ENCODE data around the gene ESRRB.
A peak's percentile ranks its signal among the peaks of the same experiment; 100 is the strongest.

ESRRB gene

GRCh38 chr14:76391981-76392690 is 16.2 kb downstream of the ESRRB start:
- H3K4me3 ChIP-seq (ENCODE audit: low read depth, low read length), result no peak overlapping the region
- POLR2A ChIA-PET, result no interaction called here
- no peaks in the 10 kb centered on the region for H3K9me3 ChIP-seq (ENCODE audit: control insufficient read depth, insufficient read depth, low read depth, low read length)
- CTCF ChIA-PET, result interaction anchor here (0.9 to 9.1 kb wide), 3 partner anchors 39 to 340 kb away, joined by 3 to 103 read pairs (median 3); no protein-coding TSS in a partner anchor
- H3K4me1 ChIP-seq (ENCODE audit: control insufficient read depth, insufficient read depth, low read length), result no peaks in the 10 kb centered on the region
- H3K27ac ChIP-seq (ENCODE audit: extremely low read depth, low read depth, low read length), result no peak overlapping the region
- TF ChIP-seq ZBTB49 (tag by site-specific recombination; IDR thresholded peaks at IDR 0.05; ENCODE audit: low read depth) (no peak), ZNF513 (tag by site-specific recombination; IDR thresholded peaks at IDR 0.05) (no peak), ZNF157 (tag by site-specific recombination; IDR thresholded peaks at IDR 0.05) (no peak), ZNF10 (tag by site-specific recombination; IDR thresholded peaks at IDR 0.05) (no peak), ZNF677 (tag by site-specific recombination; IDR thresholded peaks at IDR 0.05) (no peak), ZNF292 (tag by site-specific recombination; IDR thresholded peaks at IDR 0.05; ENCODE audit: borderline replicate concordance, low read depth) (no peak), ZXDB (tag by site-specific recombination; IDR thresholded peaks at IDR 0.05) (no peak), ZNF354C (tag by site-specific recombination; IDR thresholded peaks at IDR 0.05; ENCODE audit: borderline replicate concordance, low read depth) (no peak), ZIC2 (tag by site-specific recombination; IDR thresholded peaks at IDR 0.05) (peak; percentile 66)
- no peaks in the 10 kb centered on the region for H3K36me3 ChIP-seq (ENCODE audit: control insufficient read depth in 2 of 2, insufficient read depth in 1 of 2, low read length in 2 of 2)

DNA sequence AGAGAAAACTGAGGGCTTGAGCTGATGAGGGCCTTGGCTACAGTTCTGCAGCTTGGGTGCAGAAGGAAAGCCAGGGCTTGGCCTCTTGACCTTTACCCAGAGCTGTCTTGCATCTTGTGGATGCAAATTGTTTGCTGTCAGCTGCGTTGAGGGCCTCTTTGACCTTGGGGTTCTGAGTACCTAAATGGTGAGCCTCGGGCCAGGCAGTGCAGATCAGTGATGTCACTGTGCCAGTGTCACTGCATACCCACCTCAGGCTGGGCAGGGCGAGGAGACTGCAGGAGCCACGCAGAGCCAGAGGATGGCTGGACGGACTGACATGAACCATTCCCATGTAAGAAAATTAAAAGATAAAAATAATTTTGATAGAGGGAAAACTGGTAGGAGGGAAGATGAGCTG is 18.6 kb downstream of the ESRRB start:
- Histone ChIP-seq H3K9me3 (ENCODE audit: control insufficient read depth, insufficient read depth, low read depth, low read length) (no peaks in the 10 kb centered on the region), H3K4me1 (ENCODE audit: control insufficient read depth, insufficient read depth, low read length) (no peaks in the 10 kb centered on the region), H3K4me3 (ENCODE audit: low read depth, low read length) (no peak overlapping the region), H3K36me3 (ENCODE audit: control insufficient read depth in 2 of 2, insufficient read depth in 1 of 2, low read length in 2 of 2) (no peaks in the 10 kb centered on the region), H3K27ac (ENCODE audit: extremely low read depth, low read depth, low read length) (no peak overlapping the region)
- ChIA-PET POLR2A (no interaction called here), CTCF (interaction anchor here (1.5 kb wide), 1 partner anchor 251 kb away, joined by 5 read pairs; no protein-coding TSS in a partner anchor)
- TF ChIP-seq, protein P1, sequence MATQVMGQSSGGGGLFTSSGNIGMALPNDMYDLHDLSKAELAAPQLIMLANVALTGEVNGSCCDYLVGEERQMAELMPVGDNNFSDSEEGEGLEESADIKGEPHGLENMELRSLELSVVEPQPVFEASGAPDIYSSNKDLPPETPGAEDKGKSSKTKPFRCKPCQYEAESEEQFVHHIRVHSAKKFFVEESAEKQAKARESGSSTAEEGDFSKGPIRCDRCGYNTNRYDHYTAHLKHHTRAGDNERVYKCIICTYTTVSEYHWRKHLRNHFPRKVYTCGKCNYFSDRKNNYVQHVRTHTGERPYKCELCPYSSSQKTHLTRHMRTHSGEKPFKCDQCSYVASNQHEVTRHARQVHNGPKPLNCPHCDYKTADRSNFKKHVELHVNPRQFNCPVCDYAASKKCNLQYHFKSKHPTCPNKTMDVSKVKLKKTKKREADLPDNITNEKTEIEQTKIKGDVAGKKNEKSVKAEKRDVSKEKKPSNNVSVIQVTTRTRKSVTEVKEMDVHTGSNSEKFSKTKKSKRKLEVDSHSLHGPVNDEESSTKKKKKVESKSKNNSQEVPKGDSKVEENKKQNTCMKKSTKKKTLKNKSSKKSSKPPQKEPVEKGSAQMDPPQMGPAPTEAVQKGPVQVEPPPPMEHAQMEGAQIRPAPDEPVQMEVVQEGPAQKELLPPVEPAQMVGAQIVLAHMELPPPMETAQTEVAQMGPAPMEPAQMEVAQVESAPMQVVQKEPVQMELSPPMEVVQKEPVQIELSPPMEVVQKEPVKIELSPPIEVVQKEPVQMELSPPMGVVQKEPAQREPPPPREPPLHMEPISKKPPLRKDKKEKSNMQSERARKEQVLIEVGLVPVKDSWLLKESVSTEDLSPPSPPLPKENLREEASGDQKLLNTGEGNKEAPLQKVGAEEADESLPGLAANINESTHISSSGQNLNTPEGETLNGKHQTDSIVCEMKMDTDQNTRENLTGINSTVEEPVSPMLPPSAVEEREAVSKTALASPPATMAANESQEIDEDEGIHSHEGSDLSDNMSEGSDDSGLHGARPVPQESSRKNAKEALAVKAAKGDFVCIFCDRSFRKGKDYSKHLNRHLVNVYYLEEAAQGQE (tag by site-specific recombination; IDR thresholded peaks at IDR 0.05), result no peak
- TF ChIP-seq EGR2 (tag by site-specific recombination; IDR thresholded peaks at IDR 0.05; ENCODE audit: low read depth) (no peak), SP2 (tag by site-specific recombination; IDR thresholded peaks at IDR 0.05) (no peak), ZNF513 (tag by site-specific recombination; IDR thresholded peaks at IDR 0.05) (no peak), ZNF548 (tag by site-specific recombination; IDR thresholded peaks at IDR 0.05) (no peak), ZNF354C (tag by site-specific recombination; IDR thresholded peaks at IDR 0.05; ENCODE audit: borderline replicate concordance, low read depth) (no peak), REPIN1 (tag by site-specific recombination; IDR thresholded peaks at IDR 0.05; ENCODE audit: low read depth) (no peak), GFI1B (tag by site-specific recombination; IDR thresholded peaks at IDR 0.05) (no peak), ZNF433 (tag by site-specific recombination; IDR thresholded peaks at IDR 0.05; ENCODE audit: low read depth) (no peak)
- TF ChIP-seq, protein P2, sequence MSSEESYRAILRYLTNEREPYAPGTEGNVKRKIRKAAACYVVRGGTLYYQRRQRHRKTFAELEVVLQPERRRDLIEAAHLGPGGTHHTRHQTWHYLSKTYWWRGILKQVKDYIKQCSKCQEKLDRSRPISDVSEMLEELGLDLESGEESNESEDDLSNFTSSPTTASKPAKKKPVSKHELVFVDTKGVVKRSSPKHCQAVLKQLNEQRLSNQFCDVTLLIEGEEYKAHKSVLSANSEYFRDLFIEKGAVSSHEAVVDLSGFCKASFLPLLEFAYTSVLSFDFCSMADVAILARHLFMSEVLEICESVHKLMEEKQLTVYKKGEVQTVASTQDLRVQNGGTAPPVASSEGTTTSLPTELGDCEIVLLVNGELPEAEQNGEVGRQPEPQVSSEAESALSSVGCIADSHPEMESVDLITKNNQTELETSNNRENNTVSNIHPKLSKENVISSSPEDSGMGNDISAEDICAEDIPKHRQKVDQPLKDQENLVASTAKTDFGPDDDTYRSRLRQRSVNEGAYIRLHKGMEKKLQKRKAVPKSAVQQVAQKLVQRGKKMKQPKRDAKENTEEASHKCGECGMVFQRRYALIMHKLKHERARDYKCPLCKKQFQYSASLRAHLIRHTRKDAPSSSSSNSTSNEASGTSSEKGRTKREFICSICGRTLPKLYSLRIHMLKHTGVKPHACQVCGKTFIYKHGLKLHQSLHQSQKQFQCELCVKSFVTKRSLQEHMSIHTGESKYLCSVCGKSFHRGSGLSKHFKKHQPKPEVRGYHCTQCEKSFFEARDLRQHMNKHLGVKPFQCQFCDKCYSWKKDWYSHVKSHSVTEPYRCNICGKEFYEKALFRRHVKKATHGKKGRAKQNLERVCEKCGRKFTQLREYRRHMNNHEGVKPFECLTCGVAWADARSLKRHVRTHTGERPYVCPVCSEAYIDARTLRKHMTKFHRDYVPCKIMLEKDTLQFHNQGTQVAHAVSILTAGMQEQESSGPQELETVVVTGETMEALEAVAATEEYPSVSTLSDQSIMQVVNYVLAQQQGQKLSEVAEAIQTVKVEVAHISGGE (tag by site-specific recombination; conservative IDR thresholded peaks at IDR 0.05; ENCODE audit: low read depth), result no peak
